Neural cell (in vitro differentiated cells): ENCODE data around the gene PFDN2. TPM values are rescaled to one million over a fixed set of nuclear protein-coding genes. Genes with fewer than 3 reads are reported as not detected.
"Not testable (repeated sequence)": the region's sequence is repeated elsewhere in the genome, so short reads cannot be mapped to it uniquely, and the experiment has no call there.

Experiments
- H2AFZ ChIP-seq: fragments of 200-600, 300-800 bp; sonication (generic), shearing (Covaris generic); 2 replicates; pipeline ENCODE4 v1.6.0; 2014; ENCODE audit warnings: low read depth, mild to moderate bottlenecking, antibody characterized with exemption, low read length, moderate library complexity
- H3F3A ChIP-seq: fragments of 200-600 bp; shearing (Covaris generic); 2 replicates; pipeline ENCODE4 v1.6.1; 2016; ENCODE audit warnings: mild to moderate bottlenecking, moderate library complexity, mixed read lengths, antibody characterized with exemption, low read length; ENCODE audit not compliant: insufficient read depth, poor library complexity, severe bottlenecking
- H3K27ac ChIP-seq: fragments of 200-600, 300-800 bp; sonication (generic), shearing (Covaris generic); 2 replicates; pipeline ENCODE4 v1.5.1; 2014; ENCODE audit warnings: mild to moderate bottlenecking, low read length, moderate library complexity
- H3K27me3 ChIP-seq: fragments of 300-800, 200-600 bp; sonication (generic), shearing (Covaris generic); 2 replicates; pipeline ENCODE4 v1.6.0; 2014; ENCODE audit warnings: mild to moderate bottlenecking, low read depth, low read length, moderate library complexity; ENCODE audit not compliant: insufficient read depth
- H3K36me3 ChIP-seq: fragments of 300-800, 200-600 bp; sonication (generic), shearing (Covaris generic); 2 replicates; pipeline ENCODE4 v1.5.1; 2014; ENCODE audit warnings: mild to moderate bottlenecking, antibody characterized with exemption, low read length, moderate library complexity; ENCODE audit not compliant: insufficient read depth
- H3K4me2 ChIP-seq: fragments of 300-800, 200-600 bp; sonication (generic), shearing (Covaris generic); 2 replicates; pipeline ENCODE4 v1.6.0; 2014; ENCODE audit warnings: mild to moderate bottlenecking, low read length
- H3K4me3 ChIP-seq: fragments of 300-800, 200-600 bp; sonication (generic), shearing (Covaris generic); 2 replicates; pipeline ENCODE4 v1.5.1; 2014; ENCODE audit warnings: mild to moderate bottlenecking, low read length, moderate library complexity
- H3K79me2 ChIP-seq: fragments of 200-600 bp; shearing (Covaris generic); replicated peaks from 2 replicates; pipeline ENCODE4 v1.6.0; 2014; ENCODE audit warnings: mild to moderate bottlenecking, low read length, moderate library complexity; ENCODE audit not compliant: insufficient read depth
- H3K9ac ChIP-seq: fragments of 300-800, 200-600 bp; sonication (generic), shearing (Covaris generic); 2 replicates; pipeline ENCODE4 v1.6.1; 2016; ENCODE audit warnings: mild to moderate bottlenecking, low read length, mixed read lengths
- H3K9me2 ChIP-seq: fragments of 200-600 bp; shearing (Covaris generic); 2 replicates; pipeline ENCODE4 v1.6.1; 2016; ENCODE audit warnings: mild to moderate bottlenecking, low read length, mixed read lengths; ENCODE audit not compliant: insufficient read depth
- H3K9me3 ChIP-seq: fragments of 200-600, 300-800 bp; sonication (generic), shearing (Covaris generic); 2 replicates; pipeline ENCODE4 v1.6.1; 2016; ENCODE audit warnings: mild to moderate bottlenecking, mixed run types, low read length, moderate library complexity, mixed read lengths
- H4K20me1 ChIP-seq: fragments of 200-600 bp; shearing (Covaris generic); 2 replicates; pipeline ENCODE4 v1.6.1; 2016; ENCODE audit warnings: mild to moderate bottlenecking, mixed run types; ENCODE audit not compliant: insufficient read depth
- CTCF ChIP-seq: fragments of 450-650 bp; IDR thresholded peaks from 2 replicates; pipeline ENCODE4 v1.5.1; 2014; ENCODE audit warnings: antibody characterized with exemption, mild to moderate bottlenecking, moderate library complexity; ENCODE audit not compliant: poor library complexity, severe bottlenecking
- EP300 ChIP-seq: fragments of 450-650 bp; conservative IDR thresholded peaks from 2 replicates; pipeline ENCODE4 v1.6.1; 2014; ENCODE audit warnings: antibody characterized with exemption, mild to moderate bottlenecking, moderate library complexity; ENCODE audit not compliant: poor library complexity, severe bottlenecking
- EZH2 ChIP-seq: fragments of 200-600, 300-800 bp; shearing (Covaris generic), sonication (generic); IDR thresholded peaks from 2 replicates; pipeline ENCODE4 v1.6.1; 2014; ENCODE audit warnings: antibody characterized with exemption, low read length, borderline replicate concordance, mild to moderate bottlenecking; ENCODE audit not compliant: insufficient read depth, poor library complexity, severe bottlenecking
- MXI1 ChIP-seq: fragments of 450-650 bp; conservative IDR thresholded peaks from 2 replicates; pipeline ENCODE4 v1.6.1; 2014; ENCODE audit warnings: antibody characterized with exemption, mild to moderate bottlenecking; ENCODE audit not compliant: poor library complexity, severe bottlenecking
- POLR2AphosphoS5 ChIP-seq: IDR thresholded peaks from 2 replicates; pipeline ENCODE4 v1.6.1; 2012
- RAD21 ChIP-seq: fragments of 450-650 bp; conservative IDR thresholded peaks from 2 replicates; pipeline ENCODE4 v1.6.1; 2014; ENCODE audit warnings: antibody characterized with exemption, mild to moderate bottlenecking, moderate library complexity
- REST ChIP-seq: IDR thresholded peaks from 2 replicates; pipeline ENCODE4 v1.6.1; 2012; ENCODE audit warnings: borderline replicate concordance
- SMC3 ChIP-seq: fragments of 450-650 bp; conservative IDR thresholded peaks from 2 replicates; pipeline ENCODE4 v1.6.1; 2014; ENCODE audit warnings: antibody characterized with exemption, mild to moderate bottlenecking, moderate library complexity; ENCODE audit not compliant: poor library complexity
- TAF1 ChIP-seq: IDR thresholded peaks from 2 replicates; pipeline ENCODE4 v1.6.1; 2012; ENCODE audit warnings: low read depth
- polyA plus RNA-seq: library from polyadenylated mRNA; depleted of rRNA; stranded (reverse); fragments of >200 nt; gene quantifications from 2 replicates; pipeline ENCODE4 v1.2.3, GENCODE V29; 2014

The PFDN2 gene
- polyA plus RNA-seq, 1 donor from 2014 or later, result 193 TPM

- H3K36me3 ChIP-seq, H3F3A ChIP-seq, H3K4me3 ChIP-seq, H3K79me2 ChIP-seq, H3K4me2 ChIP-seq, H2AFZ ChIP-seq, H3K27me3 ChIP-seq, H3K9me3 ChIP-seq, H3K27ac ChIP-seq, H3K9ac ChIP-seq, H3K9me2 ChIP-seq, H4K20me1 ChIP-seq: not testable (repeated sequence)
These were observed 53.9 kb downstream of the PFDN2 start for GRCh38 chr1:161063936-161064335.

GRCh38 chr1:161061419-161061818 lies 56.4 kb downstream of the PFDN2 start:
- Histone ChIP-seq H3K36me3 (no peaks in the 10 kb centered on the region), H3K79me2 (no peaks in the 10 kb centered on the region), H2AFZ (no peak overlapping the region), H3K9me2 (no peaks in the 10 kb centered on the region), H3K9ac (no peak overlapping the region), H4K20me1 (no peaks in the 10 kb centered on the region), H3K4me3 (no peak overlapping the region), H3K27me3 (no peaks in the 10 kb centered on the region), H3K9me3 (no peaks in the 10 kb centered on the region), H3K27ac (no peak overlapping the region), H3F3A (no peaks in the 10 kb centered on the region), H3K4me2 (no peak overlapping the region)
- no peak for TF ChIP-seq CTCF
- TF ChIP-seq RAD21, result no peak
- TF ChIP-seq REST, result no peak
- no peak for TF ChIP-seq TAF1
- TF ChIP-seq SMC3, result no peak
- TF ChIP-seq MXI1, result no peak
- no peak for TF ChIP-seq EZH2
- TF ChIP-seq POLR2AphosphoS5, result no peak
- TF ChIP-seq EP300, result no peak

GRCh38 chr1:161059293-161059692 lies 58.5 kb downstream of the PFDN2 start:
- no peak overlapping the region for H3K27ac ChIP-seq
- H3K27me3 ChIP-seq, result no peaks in the 10 kb centered on the region
- no peaks in the 10 kb centered on the region for H3F3A ChIP-seq
- H3K9me3 ChIP-seq, result no peaks in the 10 kb centered on the region
- no peak overlapping the region for H2AFZ ChIP-seq
- H3K4me2 ChIP-seq, result no peak overlapping the region
- H3K9me2 ChIP-seq, result no peaks in the 10 kb centered on the region
- no peak overlapping the region for H3K4me3 ChIP-seq
- H4K20me1 ChIP-seq, result no peaks in the 10 kb centered on the region
- no peaks in the 10 kb centered on the region for H3K79me2 ChIP-seq
- H3K36me3 ChIP-seq, result no peaks in the 10 kb centered on the region
- no peak overlapping the region for H3K9ac ChIP-seq
- TF ChIP-seq TAF1, result no peak
- no peak for TF ChIP-seq EP300
- no peak for TF ChIP-seq POLR2AphosphoS5
- no peak for TF ChIP-seq MXI1
- no peak for TF ChIP-seq REST
- no peak for TF ChIP-seq CTCF
- TF ChIP-seq SMC3, result no peak
- no peak for TF ChIP-seq RAD21
- TF ChIP-seq EZH2, result no peak
